ENCODE results near the gene ABHD12. TPM values are rescaled to one million over a fixed set of nuclear protein-coding genes. Genes with fewer than 3 reads are reported as not detected.

Gene ABHD12
- 10 to 100 TPM; 54.2 to 60.6 TPM for total RNA-seq

GRCh38 chr20:25390538-25391528, at the start of gene ABHD12:
TSS of gene ABHD12 (minus strand) at chr20:25390835. CDS start at chr20:25390703, 132 bp downstream.
- no peak for TF ChIP-seq CTCF (IDR thresholded peaks at IDR 0.05)
- intact Hi-C loops (cut with DNase I), result no loop called here

DNA sequence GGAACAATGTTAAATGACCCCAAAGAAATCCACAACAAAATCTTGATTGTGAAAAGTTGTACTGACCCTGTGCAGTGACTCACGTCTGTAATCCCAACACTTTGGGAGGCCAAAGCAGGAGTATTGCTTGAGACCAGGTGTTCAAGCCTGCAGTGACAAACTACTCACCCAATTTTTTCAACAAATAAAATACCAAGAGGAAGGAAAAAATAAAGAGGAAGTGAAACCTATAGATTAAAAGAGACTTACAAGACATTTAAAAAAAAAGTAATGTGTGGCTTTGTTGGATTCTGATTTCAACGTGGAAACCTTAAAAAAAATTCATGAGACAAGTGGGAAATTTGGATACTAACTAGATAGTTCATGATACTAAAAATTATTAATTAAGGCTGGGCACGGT, 48.7 kb upstream of the ABHD12 start:
- TF ChIP-seq CTCF (IDR thresholded peaks at IDR 0.05), result no peak
- intact Hi-C loops (cut with DNase I), result no loop called here
- Histone ChIP-seq H3K9me3 (no peaks in the 10 kb centered on the region), H3K27me3 (no peaks in the 10 kb centered on the region), H3K36me3 (no peaks in the 10 kb centered on the region), H3K27ac (no peak overlapping the region), H3K4me1 (no peaks in the 10 kb centered on the region), H3K4me3 (no peak overlapping the region), H3K9ac (ENCODE audit: low read depth in 2 of 2, low read length in 2 of 2) (no peak overlapping the region)
- no peak for DNase-seq

More at GRCh38 chr20:25390538-25391528, at the start of gene ABHD12:
- peak within 1 kb of the TSS; percentile 86 for H3K27ac ChIP-seq
- peak; percentile 96 for DNase-seq
- peak within 1 kb of the TSS; percentile 81 to 93 for H3K9ac ChIP-seq (ENCODE audit: low read depth in 2 of 2, low read length in 2 of 2)
- H3K36me3 ChIP-seq, result no peaks in the 10 kb centered on the region
- H3K27me3 ChIP-seq, result no peaks in the 10 kb centered on the region
- H3K4me1 ChIP-seq, result no peaks in the 10 kb centered on the region
- peak within 1 kb of the TSS; percentile 82 for H3K4me3 ChIP-seq
- no peaks in the 10 kb centered on the region for H3K9me3 ChIP-seq

- intact Hi-C loops (cut with DNase I), result no loop called here
- no peak overlapping the region for H3K27ac ChIP-seq
- no peak for TF ChIP-seq CTCF (IDR thresholded peaks at IDR 0.05)
These were observed 46.5 kb upstream of the ABHD12 start for GRCh38 chr20:25437153-25437581.

GRCh38 chr20:25424536-25424935, 33.9 kb upstream of the ABHD12 start:
- no peaks in the 10 kb centered on the region for H3K27me3 ChIP-seq
- intact Hi-C loops (cut with DNase I), result no loop called here

More at GRCh38 chr20:25437153-25437581, 46.5 kb upstream of the ABHD12 start:
- Histone ChIP-seq H3K9me3 (no peaks in the 10 kb centered on the region), H3K27me3 (no peaks in the 10 kb centered on the region), H3K9ac (ENCODE audit: low read depth in 2 of 2, low read length in 2 of 2) (no peak overlapping the region), H3K4me3 (no peak overlapping the region), H3K4me1 (no peaks in the 10 kb centered on the region), H3K36me3 (no peaks in the 10 kb centered on the region)
- DNase-seq, result no peak

GRCh38 chr20:25422032-25422431, 31.4 kb upstream of the ABHD12 start:
- H3K27ac ChIP-seq, result no peak overlapping the region
- H3K27me3 ChIP-seq, result no peaks in the 10 kb centered on the region
- no peaks in the 10 kb centered on the region for H3K9me3 ChIP-seq
- TF ChIP-seq CTCF (IDR thresholded peaks at IDR 0.05), result no peak
- no peak overlapping the region for H3K9ac ChIP-seq (ENCODE audit: low read depth in 2 of 2, low read length in 2 of 2)
- H3K36me3 ChIP-seq, result no peaks in the 10 kb centered on the region
- intact Hi-C loops (cut with DNase I), result no loop called here
- H3K4me3 ChIP-seq, result no peak overlapping the region
- no peak for DNase-seq
- no peaks in the 10 kb centered on the region for H3K4me1 ChIP-seq

More at GRCh38 chr20:25424536-25424935, 33.9 kb upstream of the ABHD12 start:
- Histone ChIP-seq H3K27ac (no peak overlapping the region), H3K4me1 (no peaks in the 10 kb centered on the region), H3K4me3 (no peak overlapping the region), H3K36me3 (no peaks in the 10 kb centered on the region), H3K9ac (ENCODE audit: low read depth in 2 of 2, low read length in 2 of 2) (no peak overlapping the region), H3K9me3 (no peaks in the 10 kb centered on the region)
- no peak for TF ChIP-seq CTCF (IDR thresholded peaks at IDR 0.05)
- DNase-seq, result no peak
